Effector CD4-positive, alpha-beta T cell (primary cell): ENCODE measurements around the gene ZFP28.

ENCODE experiments used
- DNase-seq: peaks from one replicate; pipeline ENCODE4 v3.0.0-alpha.2; 2020

The ZFP28 gene

DNA sequence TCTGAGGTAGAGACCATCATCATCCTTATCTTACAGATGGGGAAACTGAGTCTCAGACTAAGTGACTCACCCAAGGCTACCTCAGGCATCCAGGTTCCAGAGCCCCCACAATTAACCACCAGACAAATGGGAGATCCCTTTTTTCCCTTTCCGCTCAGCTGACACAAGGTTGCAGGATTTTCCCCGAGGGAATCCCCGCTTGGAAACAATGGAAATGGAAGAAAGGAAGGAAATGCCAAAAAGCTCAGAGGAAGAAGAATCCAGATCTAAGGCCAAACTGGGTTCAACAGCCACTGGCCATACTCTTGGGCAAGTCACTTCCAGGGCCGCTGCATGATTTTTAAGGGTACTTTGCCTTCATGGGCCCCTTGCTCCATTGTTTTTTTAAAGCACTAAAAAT is 57.9 kb downstream of the ZFP28 start:
- no peak for DNase-seq

DNA sequence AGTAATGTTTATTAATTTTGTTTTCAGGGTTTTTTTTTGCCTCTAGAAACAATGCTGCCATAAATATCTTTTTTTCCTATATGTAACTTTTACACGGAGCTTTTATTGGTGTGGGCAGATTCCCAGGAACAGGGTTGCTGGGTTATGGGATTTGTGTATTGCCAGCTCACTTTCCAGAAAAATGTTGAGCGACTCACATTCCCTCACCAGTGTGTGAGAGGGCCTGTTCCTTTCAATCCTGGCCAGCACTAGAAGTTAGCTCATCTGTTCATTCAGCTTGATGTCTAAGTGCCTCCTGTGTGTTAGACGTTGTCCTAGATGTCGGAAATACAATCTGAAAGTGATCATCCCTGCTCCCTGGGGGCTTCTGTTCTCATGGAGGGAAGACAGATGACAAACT is 58.9 kb downstream of the ZFP28 start:
- no peak for DNase-seq

GRCh38 chr19:56601375-56601774 is 62.6 kb downstream of the ZFP28 start:
- no peak for DNase-seq

DNA sequence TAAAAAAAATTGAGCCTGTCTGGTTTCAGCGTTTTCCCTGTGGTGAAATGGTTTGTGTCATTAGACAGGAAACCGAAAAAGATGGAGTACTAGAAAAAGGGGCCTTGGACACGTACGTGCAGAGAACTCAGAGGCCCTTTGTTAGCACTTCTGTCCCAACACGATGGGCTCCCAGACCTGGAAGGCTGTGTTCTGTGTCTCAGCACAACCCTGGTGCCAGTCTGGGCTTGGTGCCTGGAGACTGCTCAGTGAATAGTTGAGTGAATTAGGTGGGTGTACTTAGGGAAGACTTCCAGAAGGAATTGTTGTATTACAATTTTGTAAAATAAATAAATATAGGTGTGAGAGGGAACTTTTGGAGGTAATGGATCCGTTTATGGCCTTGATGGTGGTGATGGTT is 65.1 kb downstream of the ZFP28 start:
- DNase-seq = no peak
